GM12801 (cell line): ENCODE results near the gene PRKAR1B.

Experiments used
- CTCF ChIP-seq: IDR thresholded peaks from one replicate; pipeline ENCODE4 v1.5.1; 2011; ENCODE audit warnings: control low read depth; ENCODE audit not compliant: insufficient read length; ENCODE audit errors: extremely low read depth

The PRKAR1B gene

GRCh38 chr7:604001-604883, 122.8 kb downstream of the PRKAR1B start:
- TF ChIP-seq CTCF, result no peak

GRCh38 chr7:603152-603951, 123.7 kb downstream of the PRKAR1B start:
- TF ChIP-seq CTCF, result no peak

- no peak for TF ChIP-seq CTCF
These were observed 124.5 kb downstream of the PRKAR1B start for GRCh38 chr7:602341-603141.

DNA sequence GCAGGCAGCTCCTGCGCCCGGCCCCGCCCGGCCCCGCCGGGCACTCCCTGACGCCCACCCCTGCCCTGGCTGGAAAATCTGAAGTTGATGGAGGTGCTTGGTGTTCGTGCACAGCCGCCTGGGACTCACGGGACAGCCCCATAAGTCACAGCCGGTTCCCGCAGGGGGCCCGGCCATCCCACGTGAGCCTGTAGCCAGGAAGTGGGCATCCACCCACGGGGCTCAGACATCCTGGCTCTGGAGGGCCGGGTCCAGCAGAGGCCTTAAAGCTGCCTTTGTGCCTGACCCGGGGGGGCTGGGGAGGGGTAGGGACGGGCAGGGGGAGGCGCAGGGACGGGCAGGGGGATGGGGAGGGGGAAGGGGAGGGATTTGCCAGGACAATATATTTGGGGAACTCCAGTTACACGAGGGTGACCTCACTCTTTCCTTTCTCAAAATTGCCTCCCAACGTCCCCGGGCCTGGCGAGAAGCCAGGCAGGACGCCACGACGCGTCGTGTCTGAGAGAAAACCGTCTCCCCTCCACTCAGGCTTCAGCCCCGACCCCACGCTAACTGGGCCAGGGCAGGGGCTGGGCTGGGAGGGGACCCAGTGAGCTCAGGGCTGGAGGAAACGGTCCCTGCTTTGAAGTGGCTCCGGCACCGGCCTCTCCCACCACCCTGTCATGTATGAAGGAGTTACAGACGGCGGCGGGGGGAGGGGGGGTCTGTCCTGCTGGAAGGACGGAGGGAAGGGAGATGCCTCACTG, 125.3 kb downstream of the PRKAR1B start:
- no peak for TF ChIP-seq CTCF

DNA sequence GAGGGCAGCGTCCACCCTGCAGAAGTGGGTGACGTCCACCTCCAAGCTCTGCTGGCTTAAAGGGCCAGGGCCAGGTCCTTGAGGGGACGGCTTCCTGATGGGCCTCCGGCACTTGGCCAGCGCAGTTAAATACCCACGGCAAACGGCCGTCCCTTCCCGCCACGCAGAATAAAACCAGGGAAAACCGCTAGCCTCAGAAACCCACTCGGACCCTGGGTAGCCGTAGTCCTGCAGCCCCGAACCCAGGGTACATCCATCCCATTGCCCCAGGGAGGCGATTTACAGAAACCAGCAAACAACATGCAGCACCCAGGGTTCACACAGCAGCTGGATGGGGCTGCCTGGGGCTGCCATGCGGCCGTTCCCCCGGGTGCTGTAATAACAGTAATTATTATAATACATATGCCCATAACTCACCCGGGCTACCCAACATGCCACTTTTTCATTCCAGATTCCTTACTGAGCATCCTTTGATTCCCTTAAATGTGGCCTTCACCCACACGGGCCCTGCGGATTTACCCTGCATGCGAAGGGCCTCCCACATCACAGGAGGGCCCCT, 126.0 kb downstream of the PRKAR1B start:
- TF ChIP-seq CTCF, result no peak

- TF ChIP-seq CTCF, result no peak
These were observed 126.7 kb downstream of the PRKAR1B start for GRCh38 chr7:600149-601035.
